HepG2 (cell line): ENCODE measurements around the gene MORC3. TPM values are rescaled to one million over a fixed set of nuclear protein-coding genes. Genes with fewer than 3 reads are reported as not detected.

Source experiments
- ATAC-seq: fragments of 200-7000 bp; cut with Tn5 transposase; 3 replicates; pipeline ENCODE4 v1.9.1; 2020; ENCODE audit warnings: mild to moderate bottlenecking, moderate library complexity
- BruUV-seq: library from RNA; stranded (reverse); fragments of 400-500 nt; replicated peaks from 2 replicates; lab custom pipeline; 2021; lab: Mats Ljungman, UMichigan
- CTCF ChIA-PET: fragments of 300-600 bp; formaldehyde crosslinking; extraction: SDS; loops from one replicate; lab custom pipeline; 2021; ENCODE audit warnings: low total read pairs, inconsistent platforms, low intra/inter-chr PET ratio; lab: Yijun Ruan, JAX
- POLR2A ChIA-PET: fragments of 350-600 bp; sonication (Branson Sonifier 250); formaldehyde crosslinking; loops from one replicate; lab custom pipeline; 2020; ENCODE audit warnings: antibody characterized with exemption, inconsistent platforms; lab: Yijun Ruan, JAX
- DNase-seq: peaks from one replicate; pipeline ENCODE4 v3.0.0-alpha.2; 2015; ENCODE audit warnings: low spot score
- FAIRE-seq: peaks from 3 replicates; lab custom pipeline; 2011; peaks lifted over from hg19 to GRCh38; lab: Jason Lieb, UNC
- H2AFZ ChIP-seq: one replicate; pipeline ENCODE4 v1.6.1; 2011; ENCODE audit warnings: low read length, inconsistent platforms
- H3K27ac ChIP-seq: fragments of 300-600 bp; 3 replicates; pipeline ENCODE4 v1.8.0; 2011; ENCODE audit warnings: mixed run types, mild to moderate bottlenecking, mixed read lengths, low read length, inconsistent platforms; ENCODE audit not compliant: insufficient read depth; ENCODE audit errors: extremely low read length
- H3K27me3 ChIP-seq, 2 experiments: fragments of 200-600 bp in 1 of 2; 2 replicates in 1 of 2; 3 replicates in 1 of 2; pipeline versions ENCODE4 v1.6.0 to v1.8.0; 2011; ENCODE audit warnings: low read length in 2 of 2, mild to moderate bottlenecking in 2 of 2, moderate library complexity in 2 of 2, inconsistent platforms in 1 of 2; ENCODE audit not compliant: insufficient read depth in 2 of 2, control insufficient read depth in 1 of 2
- H3K36me3 ChIP-seq, 2 experiments: fragments of 200-600 bp in 1 of 2; replicated peaks in 1 of 2; 2 replicates in 1 of 2; 3 replicates in 1 of 2; pipeline versions ENCODE4 v1.5.1 to v1.8.0; 2011; ENCODE audit warnings: low read length in 2 of 2, inconsistent platforms in 1 of 2; ENCODE audit not compliant: insufficient read depth in 2 of 2, control insufficient read depth in 1 of 2
- H3K4me1 ChIP-seq: 2 replicates; pipeline ENCODE4 v1.5.1; 2012; ENCODE audit warnings: low read length, inconsistent platforms; ENCODE audit not compliant: insufficient read depth
- H3K4me2 ChIP-seq: 2 replicates; pipeline ENCODE4 v1.6.0; 2011; ENCODE audit warnings: low read depth, low read length, inconsistent platforms
- H3K4me3 ChIP-seq, 3 experiments: fragments of 200-600 bp in 1 of 3; sonication (generic), shearing (Covaris generic) in 1 of 3; replicated peaks in 1 of 3; 2 replicates each; pipeline ENCODE4 v1.5.1; 2011 to 2016; ENCODE audit warnings: low read length in 3 of 3, inconsistent platforms in 2 of 3, low read depth in 2 of 3, mild to moderate bottlenecking in 2 of 3, control low read depth in 1 of 3, mixed read lengths in 1 of 3; ENCODE audit not compliant: insufficient read depth in 1 of 3
- H3K79me2 ChIP-seq: one replicate; pipeline ENCODE4 v1.6.1; 2011; ENCODE audit warnings: low read length, inconsistent platforms; ENCODE audit not compliant: insufficient read depth
- H3K9ac ChIP-seq: 2 replicates; pipeline ENCODE4 v1.6.0; 2011; ENCODE audit warnings: mild to moderate bottlenecking, low read depth, low read length, inconsistent platforms; ENCODE audit not compliant: insufficient read depth
- H3K9me3 ChIP-seq: 2 replicates; pipeline ENCODE4 v1.5.1; 2012; ENCODE audit warnings: mild to moderate bottlenecking, low read length
- H4K20me1 ChIP-seq: 2 replicates; pipeline ENCODE4 v1.6.0; 2011; ENCODE audit warnings: inconsistent platforms, mild to moderate bottlenecking, low read length, moderate library complexity; ENCODE audit not compliant: insufficient read depth
- CAMTA2 ChIP-seq: sonication (generic); formaldehyde crosslinking; IDR thresholded peaks from 2 replicates; pipeline ENCODE4 v1.4.0; 2020; ENCODE audit warnings: mild to moderate bottlenecking, missing genetic modification reagents, borderline replicate concordance
- GATAD2A ChIP-seq: IDR thresholded peaks from 2 replicates; pipeline ENCODE4 v1.6.1; 2016
- IKZF1 ChIP-seq: fragments of 450-650 bp; IDR thresholded peaks from 2 replicates; pipeline ENCODE4 v1.7.1; 2016
- MIXL1 ChIP-seq: IDR thresholded peaks from 2 replicates; pipeline ENCODE4 v1.6.1; 2016
- SMYD3 ChIP-seq: sonication (generic); formaldehyde crosslinking; IDR thresholded peaks from 2 replicates; pipeline ENCODE4 v1.8.1; 2023; ENCODE audit warnings: mild to moderate bottlenecking, missing genetic modification reagents
- ZFAT ChIP-seq: sonication (generic); formaldehyde crosslinking; conservative IDR thresholded peaks from 2 replicates; pipeline ENCODE4 v1.8.1; 2023; ENCODE audit warnings: missing genetic modification reagents, inconsistent platforms
- ZNF264 ChIP-seq: sonication (generic); formaldehyde crosslinking; IDR thresholded peaks from 2 replicates; pipeline ENCODE4 v1.4.0; 2020; ENCODE audit warnings: missing genetic modification reagents
- ZSCAN30 ChIP-seq: sonication (generic); formaldehyde crosslinking; IDR thresholded peaks from 2 replicates; pipeline ENCODE4 v1.5.0; 2020; ENCODE audit warnings: mild to moderate bottlenecking, missing genetic modification reagents
- ZSCAN9 ChIP-seq: IDR thresholded peaks from 2 replicates; pipeline ENCODE4 v1.6.1; 2016; ENCODE audit warnings: borderline replicate concordance
- WGBS: methylation state at CpG from one replicate; pipeline ENCODE4 v1.1.6; 2017; ENCODE audit warnings: low lambda C conversion rate; 5-methylcytosine and 5-hydroxymethylcytosine counted together
- in situ Hi-C: cut with HindIII; loops from 2 replicates; pipeline ENCODE4 v1.10.0; 2017; ENCODE audit warnings: low pct_unique_long_range_greater_than_20kb; ENCODE audit not compliant: extremely low pct_ligation_motif_present
- intact Hi-C: fragments of 100-400 bp; cut with micrococcal nuclease; formaldehyde crosslinking; loops from one replicate; pipeline ENCODE4 v1.10.0; 2022; ENCODE audit not compliant: unreplicated experiment
- polyA plus RNA-seq, 8 experiments: library from polyadenylated mRNA; depleted of rRNA in 3 of 8; stranded (reverse) in 7 of 8; unstranded in 1 of 8; fragments of >200 nt; fragmentation: Illumina TruSeq in 4 of 8; extraction: Trizol in 4 of 8; gene quantifications; 2 replicates each; pipeline versions ENCODE4 v1.2.1 to v1.2.3, GENCODE V29; 2011 to 2016; ENCODE audit warnings: low read depth in 4 of 8, missing spikeins in 1 of 8, mixed read lengths in 1 of 8; ENCODE audit not compliant: insufficient read depth in 1 of 8
- total RNA-seq, 5 experiments: library from RNA; depleted of rRNA; stranded (reverse); fragments of >200 nt; fragmentation: Illumina TruSeq; extraction: Trizol; gene quantifications; 2 replicates each; pipeline ENCODE4 v1.2.3, GENCODE V29; 2016; ENCODE audit warnings: low read depth in 1 of 5
- TF ChIP-seq, protein P1 (sequence below): sonication (generic); formaldehyde crosslinking; IDR thresholded peaks from 2 replicates; pipeline ENCODE4 v1.4.0; 2020; ENCODE audit warnings: mild to moderate bottlenecking, missing genetic modification reagents
- TF ChIP-seq, protein P2 (sequence below): sonication (generic); formaldehyde crosslinking; IDR thresholded peaks from 2 replicates; pipeline ENCODE4 v1.4.0; 2020; ENCODE audit warnings: mild to moderate bottlenecking, missing genetic modification reagents
- TF ChIP-seq, protein P3 (sequence below): sonication (generic); formaldehyde crosslinking; IDR thresholded peaks from 2 replicates; pipeline ENCODE4 v1.5.0; 2020; ENCODE audit warnings: missing genetic modification reagents
- TF ChIP-seq, protein P4 (sequence below): IDR thresholded peaks from 2 replicates; pipeline ENCODE4 v1.6.1; 2016; ENCODE audit warnings: low read depth

MORC3 gene
- total and polyA plus RNA-seq, 2 of the 13 experiments (the other 11 are each of a cell fraction or from before 2014, with no cell fraction given) = 12.9 to 19.5 TPM

DNA sequence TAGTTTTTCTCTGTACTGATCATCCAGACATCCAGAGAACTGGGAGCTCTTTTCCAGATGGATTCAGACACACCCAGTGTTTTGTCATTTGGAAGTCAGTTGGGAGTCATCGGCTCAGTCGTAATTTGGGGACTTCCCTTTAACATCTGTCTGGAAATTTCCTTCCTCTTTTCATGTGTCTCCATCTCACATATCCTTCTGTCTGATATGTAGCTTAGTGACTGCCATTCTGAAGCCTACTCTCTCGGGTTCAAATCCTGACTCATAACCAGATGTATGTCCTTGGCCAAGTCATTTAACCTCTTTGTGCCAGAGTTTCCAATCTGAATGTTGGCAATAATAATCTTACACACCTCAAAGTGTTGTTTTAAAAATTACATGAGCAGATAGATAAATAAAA, 3.0 kb downstream of the MORC3 start:
- no peak for DNase-seq
- no TSS peak for BruUV-seq
- H3K9me3 ChIP-seq = no peaks in the 10 kb centered on the region
- TF ChIP-seq MIXL1 (CRISPR knock-in tag) = no peak
- TF ChIP-seq, protein P1, sequence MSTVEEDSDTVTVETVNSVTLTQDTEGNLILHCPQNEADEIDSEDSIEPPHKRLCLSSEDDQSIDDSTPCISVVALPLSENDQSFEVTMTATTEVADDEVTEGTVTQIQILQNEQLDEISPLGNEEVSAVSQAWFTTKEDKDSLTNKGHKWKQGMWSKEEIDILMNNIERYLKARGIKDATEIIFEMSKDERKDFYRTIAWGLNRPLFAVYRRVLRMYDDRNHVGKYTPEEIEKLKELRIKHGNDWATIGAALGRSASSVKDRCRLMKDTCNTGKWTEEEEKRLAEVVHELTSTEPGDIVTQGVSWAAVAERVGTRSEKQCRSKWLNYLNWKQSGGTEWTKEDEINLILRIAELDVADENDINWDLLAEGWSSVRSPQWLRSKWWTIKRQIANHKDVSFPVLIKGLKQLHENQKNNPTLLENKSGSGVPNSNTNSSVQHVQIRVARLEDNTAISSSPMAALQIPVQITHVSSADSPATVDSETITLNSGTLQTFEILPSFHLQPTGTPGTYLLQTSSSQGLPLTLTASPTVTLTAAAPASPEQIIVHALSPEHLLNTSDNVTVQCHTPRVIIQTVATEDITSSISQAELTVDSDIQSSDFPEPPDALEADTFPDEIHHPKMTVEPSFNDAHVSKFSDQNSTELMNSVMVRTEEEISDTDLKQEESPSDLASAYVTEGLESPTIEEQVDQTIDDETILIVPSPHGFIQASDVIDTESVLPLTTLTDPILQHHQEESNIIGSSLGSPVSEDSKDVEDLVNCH = no peak
- TF ChIP-seq, protein P2, sequence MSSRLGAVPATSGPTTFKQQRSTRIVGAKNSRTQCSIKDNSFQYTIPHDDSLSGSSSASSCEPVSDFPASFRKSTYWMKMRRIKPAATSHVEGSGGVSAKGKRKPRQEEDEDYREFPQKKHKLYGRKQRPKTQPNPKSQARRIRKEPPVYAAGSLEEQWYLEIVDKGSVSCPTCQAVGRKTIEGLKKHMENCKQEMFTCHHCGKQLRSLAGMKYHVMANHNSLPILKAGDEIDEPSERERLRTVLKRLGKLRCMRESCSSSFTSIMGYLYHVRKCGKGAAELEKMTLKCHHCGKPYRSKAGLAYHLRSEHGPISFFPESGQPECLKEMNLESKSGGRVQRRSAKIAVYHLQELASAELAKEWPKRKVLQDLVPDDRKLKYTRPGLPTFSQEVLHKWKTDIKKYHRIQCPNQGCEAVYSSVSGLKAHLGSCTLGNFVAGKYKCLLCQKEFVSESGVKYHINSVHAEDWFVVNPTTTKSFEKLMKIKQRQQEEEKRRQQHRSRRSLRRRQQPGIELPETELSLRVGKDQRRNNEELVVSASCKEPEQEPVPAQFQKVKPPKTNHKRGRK (CRISPR knock-in tag) = no peak
- TF ChIP-seq ZSCAN30 = no peak
- TF ChIP-seq CAMTA2 (CRISPR knock-in tag) = no peak
- no peak for TF ChIP-seq ZFAT (CRISPR knock-in tag)
- no peak for TF ChIP-seq GATAD2A
- no peak for TF ChIP-seq ZNF264 (CRISPR knock-in tag)
- TF ChIP-seq ZSCAN9 = no peak
- TF ChIP-seq, protein P3, sequence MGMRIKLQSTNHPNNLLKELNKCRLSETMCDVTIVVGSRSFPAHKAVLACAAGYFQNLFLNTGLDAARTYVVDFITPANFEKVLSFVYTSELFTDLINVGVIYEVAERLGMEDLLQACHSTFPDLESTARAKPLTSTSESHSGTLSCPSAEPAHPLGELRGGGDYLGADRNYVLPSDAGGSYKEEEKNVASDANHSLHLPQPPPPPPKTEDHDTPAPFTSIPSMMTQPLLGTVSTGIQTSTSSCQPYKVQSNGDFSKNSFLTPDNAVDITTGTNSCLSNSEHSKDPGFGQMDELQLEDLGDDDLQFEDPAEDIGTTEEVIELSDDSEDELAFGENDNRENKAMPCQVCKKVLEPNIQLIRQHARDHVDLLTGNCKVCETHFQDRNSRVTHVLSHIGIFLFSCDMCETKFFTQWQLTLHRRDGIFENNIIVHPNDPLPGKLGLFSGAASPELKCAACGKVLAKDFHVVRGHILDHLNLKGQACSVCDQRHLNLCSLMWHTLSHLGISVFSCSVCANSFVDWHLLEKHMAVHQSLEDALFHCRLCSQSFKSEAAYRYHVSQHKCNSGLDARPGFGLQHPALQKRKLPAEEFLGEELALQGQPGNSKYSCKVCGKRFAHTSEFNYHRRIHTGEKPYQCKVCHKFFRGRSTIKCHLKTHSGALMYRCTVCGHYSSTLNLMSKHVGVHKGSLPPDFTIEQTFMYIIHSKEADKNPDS (CRISPR knock-in tag) = no peak
- TF ChIP-seq IKZF1 = no peak
- TF ChIP-seq, protein P4, sequence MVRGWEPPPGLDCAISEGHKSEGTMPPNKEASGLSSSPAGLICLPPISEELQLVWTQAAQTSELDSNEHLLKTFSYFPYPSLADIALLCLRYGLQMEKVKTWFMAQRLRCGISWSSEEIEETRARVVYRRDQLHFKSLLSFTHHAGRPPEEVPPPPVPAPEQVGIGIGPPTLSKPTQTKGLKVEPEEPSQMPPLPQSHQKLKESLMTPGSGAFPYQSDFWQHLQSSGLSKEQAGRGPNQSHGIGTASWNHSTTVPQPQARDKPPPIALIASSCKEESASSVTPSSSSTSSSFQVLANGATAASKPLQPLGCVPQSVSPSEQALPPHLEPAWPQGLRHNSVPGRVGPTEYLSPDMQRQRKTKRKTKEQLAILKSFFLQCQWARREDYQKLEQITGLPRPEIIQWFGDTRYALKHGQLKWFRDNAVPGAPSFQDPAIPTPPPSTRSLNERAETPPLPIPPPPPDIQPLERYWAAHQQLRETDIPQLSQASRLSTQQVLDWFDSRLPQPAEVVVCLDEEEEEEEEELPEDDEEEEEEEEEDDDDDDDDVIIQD (CRISPR knock-in tag) = no peak
- no peak for TF ChIP-seq SMYD3
- TF ChIP-seq, all 625 proteins: peak for 0
- H2AFZ ChIP-seq = no peak overlapping the region
- no peak overlapping the region for H3K9ac ChIP-seq
- H3K4me1 ChIP-seq = peaks cover 61% of the 10 kb centered on the region
- CTCF ChIA-PET = no interaction called here
- no peak overlapping the region for H3K27ac ChIP-seq
- in situ Hi-C loops (no loop called here), intact Hi-C loops (loop anchor here (10.0 kb wide), 1 partner anchor 58 kb away; no protein-coding TSS in a partner anchor)
- H3K36me3 ChIP-seq = 0 out of 5 replicates have a peak, but pooled peaks cover 0 to 7% of the 10 kb centered on the region in 2 experiments
- WGBS = 95% methylated on average over 3 of the region's 3 CpGs
- peaks cover 0 to 5% of the 10 kb centered on the region in 2 experiments; a peak in 1 of 5 replicates for H3K27me3 ChIP-seq
- POLR2A ChIA-PET = no interaction called here
- H4K20me1 ChIP-seq = peaks cover 47% of the 10 kb centered on the region
- H3K4me3 ChIP-seq = no peak overlapping the region
- FAIRE-seq (no peak), ATAC-seq (no peak)
- no peak overlapping the region for H3K4me2 ChIP-seq
- peaks cover 73% of the 10 kb centered on the region for H3K79me2 ChIP-seq
